HG02938 (cell line): ENCODE results near the gene PKNOX2.
"Not testable (repeated sequence)": the region's sequence is repeated elsewhere in the genome, so short reads cannot be mapped to it uniquely, and the experiment has no call there.

Experiments used
- ATAC-seq: cut with Tn5 transposase; IDR thresholded peaks from one replicate; pipeline ENCODE4 v1.9.1; 2021; ENCODE audit warnings: mild to moderate bottlenecking, moderate library complexity; ENCODE audit not compliant: unreplicated experiment

The PKNOX2 gene

GRCh38 chr11:125201525-125202141, 37.1 kb downstream of the PKNOX2 start:
- no peak for ATAC-seq

GRCh38 chr11:125202362-125202880, 37.9 kb downstream of the PKNOX2 start:
- ATAC-seq: no peak

GRCh38 chr11:125202977-125203376, 38.4 kb downstream of the PKNOX2 start:
- ATAC-seq: no peak

GRCh38 chr11:125207866-125208425, 43.4 kb downstream of the PKNOX2 start:
- no peak for ATAC-seq

GRCh38 chr11:125210066-125210465, 45.5 kb downstream of the PKNOX2 start:
- no peak for ATAC-seq

GRCh38 chr11:125211191-125211947, 46.8 kb downstream of the PKNOX2 start:
- ATAC-seq: no peak

- no peak for ATAC-seq
Observed at GRCh38 chr11:125211948-125212340, 47.4 kb downstream of the PKNOX2 start.

GRCh38 chr11:125214601-125215565, 50.3 kb downstream of the PKNOX2 start:
- ATAC-seq: no peak

GRCh38 chr11:125215976-125216375, 51.4 kb downstream of the PKNOX2 start:
- no peak for ATAC-seq

GRCh38 chr11:125218336-125218735, 53.8 kb downstream of the PKNOX2 start:
- no peak for ATAC-seq

- no peak for ATAC-seq
Observed at GRCh38 chr11:125221461-125221860, 56.9 kb downstream of the PKNOX2 start.

- no peak for ATAC-seq
Observed at GRCh38 chr11:125222494-125222893, 57.9 kb downstream of the PKNOX2 start.

GRCh38 chr11:125223161-125223560, 58.6 kb downstream of the PKNOX2 start:
- not testable (repeated sequence) for ATAC-seq

GRCh38 chr11:125223901-125224361, 59.4 kb downstream of the PKNOX2 start:
- ATAC-seq: no peak

GRCh38 chr11:125224391-125225021, 60.0 kb downstream of the PKNOX2 start:
- ATAC-seq: no peak

GRCh38 chr11:125225401-125225800, 60.9 kb downstream of the PKNOX2 start:
- ATAC-seq: no peak

- no peak for ATAC-seq
Observed at GRCh38 chr11:125226031-125226430, 61.5 kb downstream of the PKNOX2 start.

- ATAC-seq: no peak
Observed at GRCh38 chr11:125226706-125227105, 62.2 kb downstream of the PKNOX2 start.

GRCh38 chr11:125227151-125227550, 62.6 kb downstream of the PKNOX2 start:
- no peak for ATAC-seq

GRCh38 chr11:125228445-125228844, 63.9 kb downstream of the PKNOX2 start:
- no peak for ATAC-seq
